CD4-positive, alpha-beta T cell treated with Interleukin-17A for 4 hours (primary cell): ENCODE results near the gene PPP1R1A.

ENCODE experiments used
- DNase-seq: peaks from one replicate; pipeline ENCODE4 v3.0.0-alpha.2; 2020; ENCODE audit warnings: mixed read lengths

Gene PPP1R1A

DNA sequence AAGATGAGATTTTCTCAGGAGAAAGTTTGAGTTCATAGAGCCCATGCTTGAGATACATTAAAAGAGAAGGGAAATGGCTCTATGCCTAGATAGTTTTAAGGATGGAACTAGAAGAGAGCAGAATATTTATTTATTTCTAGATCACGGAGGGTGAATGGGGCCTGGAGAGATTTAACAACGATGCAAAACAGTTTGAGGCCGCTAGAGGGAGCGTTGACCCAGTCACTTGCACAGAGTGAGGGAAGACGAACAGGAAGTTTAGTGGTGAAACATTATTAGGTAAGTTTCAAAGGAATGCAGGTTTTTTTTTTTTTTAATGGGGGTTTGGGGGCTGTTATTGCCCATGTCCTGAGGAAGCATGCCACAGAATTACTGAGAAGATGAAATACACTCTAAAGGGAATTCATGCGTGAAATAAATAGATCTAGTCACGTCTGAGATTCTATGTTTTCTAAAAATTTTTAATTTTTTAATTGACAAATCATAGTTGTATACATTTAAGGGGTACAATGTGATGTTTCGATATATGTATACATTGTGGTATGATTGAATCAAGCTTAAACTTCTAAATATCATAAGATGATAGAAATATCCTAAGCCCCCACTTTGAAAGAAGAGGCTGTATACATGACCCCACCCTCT lies 14.8 kb upstream of the PPP1R1A start:
- DNase-seq, result peak; percentile 74

DNA sequence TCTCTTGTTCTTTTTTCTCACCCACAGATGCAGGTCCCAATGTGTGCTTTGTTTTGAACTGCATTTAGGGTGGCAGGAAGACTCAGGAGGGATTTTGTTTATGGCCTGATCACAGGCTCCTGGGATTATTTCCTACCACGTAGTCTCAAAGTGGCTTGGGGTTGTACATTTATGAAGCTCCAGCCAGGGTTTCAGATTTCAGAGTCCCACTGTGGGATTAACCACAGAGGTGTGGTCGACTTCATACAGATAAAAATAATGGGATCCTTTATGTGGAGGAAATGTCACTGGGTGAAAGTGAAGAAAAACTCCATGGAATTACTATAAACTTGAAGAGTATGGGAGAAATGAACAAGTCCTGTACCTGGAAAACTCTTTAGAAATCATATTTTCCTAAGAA lies 14.2 kb upstream of the PPP1R1A start:
- DNase-seq, result no peak

DNA sequence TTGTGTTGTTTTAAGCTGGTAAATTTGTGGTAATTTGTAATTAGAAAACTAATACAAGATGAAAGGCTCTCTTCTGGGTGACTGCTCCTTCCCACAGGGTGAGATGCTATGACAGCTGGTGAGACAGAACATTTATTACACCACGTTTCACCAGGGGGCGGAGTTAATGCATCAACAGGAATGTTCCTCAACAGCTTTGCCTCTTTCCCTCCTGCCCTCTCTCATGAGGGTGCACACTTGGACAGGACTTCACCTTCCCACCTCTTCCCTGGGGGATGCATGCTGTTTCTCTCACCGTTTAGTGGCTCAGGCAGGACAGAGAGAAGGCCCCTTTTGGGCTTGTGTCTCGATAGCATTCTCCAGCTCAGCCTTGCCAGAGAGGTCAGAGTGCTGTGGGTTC lies 13.4 kb upstream of the PPP1R1A start:
- DNase-seq, result no peak

DNA sequence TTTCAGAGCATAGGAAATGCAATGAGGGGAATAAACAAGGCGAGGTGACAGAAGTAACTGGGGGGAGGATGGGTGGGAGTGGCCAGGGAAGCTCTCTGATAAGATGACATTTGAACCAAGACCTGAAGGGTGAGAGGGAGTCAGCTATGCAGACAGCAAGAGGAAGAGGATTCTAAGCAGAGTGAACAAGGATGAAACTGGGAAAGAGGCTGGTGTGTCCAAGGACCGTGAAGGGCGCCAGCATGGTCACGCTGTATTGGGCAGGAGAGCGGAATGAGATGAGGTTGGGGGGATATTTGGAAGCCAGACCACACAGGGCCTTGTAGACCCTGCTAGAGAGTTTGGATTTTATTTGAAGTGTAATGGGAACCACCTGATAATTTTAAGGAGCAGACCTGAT lies 10.5 kb upstream of the PPP1R1A start:
- DNase-seq, result no peak

DNA sequence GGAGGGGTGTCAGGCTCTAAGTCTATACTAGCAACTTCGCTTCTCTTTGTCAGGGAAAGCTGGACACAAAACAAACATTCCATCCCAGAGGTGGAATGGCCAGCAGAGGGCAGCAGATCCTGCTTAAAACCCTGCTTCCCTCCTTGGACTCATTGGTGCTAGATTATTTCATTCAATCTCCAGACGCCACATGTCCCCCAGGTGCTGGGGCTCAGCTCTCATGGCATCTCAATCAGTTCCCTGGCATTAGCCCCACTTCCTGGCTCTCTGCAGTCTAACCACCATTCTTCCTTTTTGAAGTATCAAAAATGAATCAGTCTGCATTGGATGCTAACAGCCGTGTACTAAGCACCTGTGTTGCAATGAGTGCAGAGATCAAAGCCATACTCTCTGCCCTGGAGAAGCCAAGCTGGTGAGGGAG lies 8.1 kb upstream of the PPP1R1A start:
- DNase-seq, result peak; percentile 65

DNA sequence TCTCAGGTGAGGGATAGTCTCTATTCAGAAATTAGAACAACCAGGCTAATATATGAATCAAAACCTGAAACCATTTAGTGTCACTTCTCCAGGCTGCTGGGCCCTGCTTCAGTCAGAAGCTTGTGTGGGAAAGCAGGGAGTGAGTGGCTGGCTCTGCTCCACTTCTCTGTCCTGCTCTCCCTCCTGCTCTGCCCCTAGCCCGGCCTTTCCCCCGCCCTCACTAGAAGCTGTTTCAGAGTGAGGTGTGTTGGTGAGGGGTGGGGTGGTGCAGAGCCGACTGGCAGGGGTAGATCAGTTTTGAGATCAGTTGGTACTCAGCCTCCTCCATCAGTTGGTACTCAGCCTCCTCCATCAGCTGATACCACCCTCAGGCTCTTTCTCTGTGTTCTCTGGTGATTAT lies 7.0 kb upstream of the PPP1R1A start:
- no peak for DNase-seq

DNA sequence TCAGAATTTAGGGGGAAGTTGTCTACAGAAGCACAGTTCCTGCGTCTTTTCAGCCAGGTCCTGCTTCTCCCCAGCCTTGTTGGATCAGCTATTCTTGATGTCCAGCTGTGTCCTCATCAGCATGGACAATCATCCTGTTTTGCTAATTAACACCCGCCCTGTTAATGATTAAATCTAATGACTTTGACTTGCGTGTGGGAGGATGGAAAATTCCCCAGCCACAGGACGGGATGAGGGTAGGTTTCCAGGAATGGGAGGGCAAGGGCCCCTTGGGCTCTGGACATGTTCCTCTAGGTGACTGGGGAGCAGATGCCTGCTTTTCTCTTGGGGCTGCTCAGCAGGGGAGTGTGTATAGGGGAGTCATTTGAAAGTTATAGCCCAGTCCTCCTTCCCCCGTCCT lies 5.3 kb upstream of the PPP1R1A start:
- no peak for DNase-seq

DNA sequence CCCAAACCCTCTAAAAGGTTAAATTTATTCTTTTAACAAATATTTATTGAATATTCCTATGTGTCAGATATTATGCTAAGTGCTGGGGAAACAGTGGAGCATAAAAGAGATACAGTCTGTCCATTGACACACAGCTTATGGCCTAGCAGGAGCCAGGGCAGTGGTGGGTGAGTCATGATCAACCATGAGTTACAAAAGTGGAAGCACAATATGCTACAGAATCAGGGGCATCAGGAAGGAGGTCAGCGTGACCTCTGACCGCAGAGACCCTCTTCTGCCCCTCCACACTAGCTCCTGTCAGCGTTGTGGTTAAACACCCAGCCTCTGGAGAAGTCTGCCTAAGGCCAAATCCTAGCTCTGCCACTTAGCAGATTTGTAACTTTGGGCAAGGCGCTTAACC lies 4.7 kb upstream of the PPP1R1A start:
- no peak for DNase-seq

DNA sequence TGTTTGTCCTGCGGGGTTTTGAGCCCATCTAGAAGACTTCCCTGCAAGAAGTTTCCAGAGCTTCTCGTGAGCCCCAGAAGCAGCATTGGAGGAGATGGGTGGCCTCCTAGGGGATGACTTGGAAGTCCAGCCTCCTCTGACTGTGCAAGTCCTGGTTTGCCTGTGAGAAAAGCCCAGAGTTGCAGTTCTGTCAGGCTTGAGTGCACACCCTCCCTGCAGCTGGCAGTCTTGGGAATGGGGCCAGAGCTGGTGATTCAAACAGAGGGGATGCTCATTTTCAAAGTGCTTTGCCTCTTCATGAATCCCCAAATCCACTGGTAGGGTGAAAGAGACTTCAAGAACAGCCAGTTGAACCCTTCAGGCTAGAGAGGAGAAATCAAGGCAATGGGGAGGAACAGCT lies 3.9 kb upstream of the PPP1R1A start:
- DNase-seq, result no peak

DNA sequence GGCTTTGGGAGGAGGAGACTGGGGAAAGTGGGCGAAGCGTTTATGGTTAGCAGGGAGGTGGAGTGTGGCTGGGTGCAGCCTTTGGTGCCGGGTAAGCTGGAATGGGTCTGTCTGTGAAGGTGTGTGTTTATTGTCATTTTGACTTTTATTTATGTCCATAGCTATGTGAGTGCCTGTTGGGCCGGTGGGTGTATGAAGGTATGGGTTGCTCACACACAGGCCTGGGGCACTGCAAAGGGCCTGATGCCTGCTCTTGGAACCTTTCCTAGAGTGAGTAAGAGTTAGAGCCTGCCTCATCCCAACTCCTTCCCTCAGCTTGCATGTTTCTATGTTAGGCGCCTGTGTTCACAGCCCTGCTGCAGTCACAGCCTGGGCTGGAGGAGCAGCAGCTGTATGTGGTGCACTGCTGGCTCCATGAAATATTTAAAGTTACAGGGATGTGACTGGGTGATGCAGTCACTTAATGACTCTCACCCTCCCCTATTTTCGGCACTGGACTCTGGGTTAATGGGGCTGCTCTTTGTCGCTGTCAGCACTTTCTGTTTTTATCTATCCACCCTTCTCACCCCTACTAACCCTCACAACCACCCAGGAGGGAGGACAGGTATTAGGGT lies 2.6 kb upstream of the PPP1R1A start:
- DNase-seq, result no peak

DNA sequence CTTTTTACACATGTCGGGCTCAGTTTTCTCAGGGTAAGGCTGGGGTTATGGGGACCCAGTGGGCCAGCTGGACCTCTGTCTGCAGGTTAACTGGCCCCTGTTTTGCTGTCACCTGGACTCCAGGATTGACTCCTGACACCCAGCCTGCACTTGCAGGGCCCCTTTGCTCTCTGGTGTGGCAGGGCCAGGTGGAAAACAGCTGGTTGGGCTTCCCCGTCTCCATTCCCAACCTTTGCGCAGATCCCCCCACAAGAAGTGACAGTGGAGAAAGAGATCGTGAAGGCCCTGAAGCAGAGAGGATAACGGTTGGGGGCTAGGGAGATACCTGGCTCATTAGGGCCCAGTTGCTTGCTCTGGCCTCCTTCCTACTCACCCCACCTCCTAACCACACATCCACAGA lies 1.5 kb upstream of the PPP1R1A start:
- no peak for DNase-seq

DNA sequence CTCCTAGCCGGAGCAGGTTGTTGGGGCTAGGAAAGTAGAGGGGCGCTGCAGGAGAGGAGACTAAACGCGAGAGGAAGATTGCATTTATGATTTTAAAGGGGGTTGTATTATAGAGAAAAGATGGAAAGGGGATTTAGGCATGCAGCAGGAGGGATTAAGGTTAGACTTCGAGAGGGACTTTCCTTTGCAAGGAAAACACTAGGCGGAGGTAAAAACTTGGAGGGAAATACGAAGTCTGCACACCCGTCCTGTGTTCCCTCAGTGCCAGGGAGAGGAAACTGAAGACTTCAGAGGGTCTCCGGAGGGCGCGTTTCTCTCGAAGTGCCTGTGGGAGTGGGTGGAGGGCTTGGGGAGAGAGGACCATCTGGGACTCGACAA lies 420 bp upstream of the PPP1R1A start:
- no peak for DNase-seq

DNA sequence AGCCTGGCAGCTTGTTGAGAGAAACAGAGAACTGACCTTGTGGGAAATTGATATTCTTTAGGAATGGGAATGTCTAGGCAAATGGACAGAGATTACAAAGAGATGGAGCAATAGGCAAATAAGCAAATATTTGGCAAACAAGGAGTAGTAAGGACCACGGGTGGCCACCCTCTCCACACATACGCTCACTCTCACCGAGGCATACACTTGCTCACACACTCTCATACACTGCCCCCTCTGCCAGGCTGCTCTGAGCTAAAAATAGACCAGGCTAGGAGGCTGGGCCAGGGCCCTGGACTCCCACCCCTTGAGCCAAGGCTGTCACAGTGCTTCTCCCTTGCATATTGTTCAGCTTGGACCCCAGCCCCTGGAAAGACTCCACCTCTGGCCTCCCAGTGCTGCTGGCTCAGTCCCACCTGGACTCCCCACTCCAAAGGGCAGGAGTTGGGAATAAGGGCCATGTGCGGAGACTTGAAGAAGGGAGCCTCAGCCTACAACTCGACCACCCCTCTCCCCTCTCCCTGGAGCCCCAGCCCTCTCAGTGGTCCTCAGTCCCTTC lies 1.1 kb downstream of the PPP1R1A start:
- no peak for DNase-seq

DNA sequence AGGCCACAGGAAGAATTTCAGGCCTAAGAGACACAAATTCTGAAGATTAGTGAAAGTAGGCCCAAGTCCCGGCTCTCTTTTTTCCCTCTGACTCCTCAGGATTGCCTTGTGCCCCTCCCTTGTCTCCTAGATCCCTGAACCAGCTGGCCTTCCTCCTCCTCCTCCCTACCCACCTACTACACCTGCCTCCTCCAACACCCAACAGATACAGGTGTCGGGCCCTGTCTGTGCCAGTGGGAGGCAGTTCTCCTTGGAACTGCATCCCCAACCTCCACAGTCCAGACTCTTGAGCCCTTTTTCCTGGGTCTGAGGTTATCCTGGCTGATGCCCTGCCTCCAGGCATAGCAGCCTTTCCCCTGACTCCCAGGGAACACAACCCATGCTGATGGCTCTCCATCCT lies 1.8 kb downstream of the PPP1R1A start:
- no peak for DNase-seq

DNA sequence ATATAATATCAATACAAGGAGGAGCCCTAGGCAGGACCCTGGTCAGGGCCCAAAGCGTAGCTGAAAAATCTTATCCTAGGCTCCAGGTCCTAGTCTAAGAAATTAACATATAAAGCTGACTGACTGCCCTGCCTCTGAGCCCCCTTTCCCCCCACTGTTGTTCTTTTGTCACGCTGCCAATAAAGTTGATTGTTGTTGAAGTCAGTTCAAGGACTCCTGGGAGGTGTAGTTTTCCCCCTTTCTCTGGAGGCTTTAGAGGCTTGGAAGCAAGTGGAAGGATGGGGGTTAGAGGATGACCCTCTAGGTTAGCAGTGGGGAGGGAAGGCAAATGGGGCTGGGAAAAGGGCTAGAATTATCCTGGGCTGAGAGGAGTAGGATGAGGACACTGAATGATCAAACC lies 3.2 kb downstream of the PPP1R1A start:
- no peak for DNase-seq

DNA sequence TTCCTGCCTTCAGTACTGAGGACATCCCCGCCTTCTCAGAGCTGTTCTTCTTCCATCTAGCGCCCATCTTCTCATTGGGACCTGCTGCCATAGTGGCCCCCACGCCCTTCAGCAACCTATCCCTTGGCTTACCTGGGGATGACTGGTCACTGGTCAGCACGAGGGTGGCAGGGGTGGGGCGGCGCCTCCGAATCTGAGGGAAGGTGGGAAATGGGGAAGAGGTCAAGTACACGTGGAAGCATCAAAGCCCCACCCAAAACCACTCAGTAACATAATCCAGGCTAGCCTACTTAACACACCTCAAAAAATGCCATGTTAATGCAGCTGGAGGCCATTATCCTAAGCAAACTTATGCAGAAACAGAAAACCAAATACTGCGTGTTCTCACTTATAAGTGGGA lies 4.3 kb downstream of the PPP1R1A start:
- no peak for DNase-seq

DNA sequence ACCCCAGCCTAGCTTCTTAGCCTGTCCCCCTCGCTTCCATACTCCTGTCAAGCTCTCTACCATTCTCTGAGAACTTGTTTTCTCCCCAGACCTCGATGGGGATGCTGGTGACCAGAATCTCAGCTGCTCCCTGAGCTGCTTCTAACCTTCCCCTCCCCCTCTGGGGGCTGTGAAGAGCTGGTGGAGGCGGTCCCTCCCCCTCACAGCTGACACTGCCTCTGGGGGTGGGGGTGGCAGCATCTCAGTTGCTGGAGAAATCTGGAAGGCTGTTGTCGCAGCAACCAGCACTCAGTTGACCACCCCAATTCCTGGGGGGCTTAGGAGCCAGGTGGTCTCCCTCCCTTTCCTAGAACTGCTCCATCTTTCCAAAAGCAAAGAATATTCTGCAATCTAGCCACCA lies 4.7 kb downstream of the PPP1R1A start:
- no peak for DNase-seq

DNA sequence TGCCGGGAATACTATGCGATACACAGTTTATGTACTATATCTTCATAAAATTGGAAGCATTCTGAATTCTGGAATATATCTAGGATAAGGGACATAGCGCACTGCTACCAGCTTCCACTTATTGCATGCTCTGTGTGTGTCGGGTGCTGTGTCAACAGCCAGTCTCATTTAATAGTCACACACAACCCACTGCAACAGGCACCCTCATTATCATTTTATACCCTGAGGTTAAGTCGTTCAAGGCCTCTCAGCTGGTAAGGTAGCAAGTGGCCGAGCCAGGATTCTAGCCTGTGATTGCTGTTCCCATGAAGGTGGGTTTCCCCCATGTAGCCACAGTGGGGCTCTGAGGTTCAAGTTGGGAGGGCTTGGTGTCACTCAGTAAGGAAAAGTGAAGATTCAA lies 7.0 kb downstream of the PPP1R1A start:
- DNase-seq, result no peak

DNA sequence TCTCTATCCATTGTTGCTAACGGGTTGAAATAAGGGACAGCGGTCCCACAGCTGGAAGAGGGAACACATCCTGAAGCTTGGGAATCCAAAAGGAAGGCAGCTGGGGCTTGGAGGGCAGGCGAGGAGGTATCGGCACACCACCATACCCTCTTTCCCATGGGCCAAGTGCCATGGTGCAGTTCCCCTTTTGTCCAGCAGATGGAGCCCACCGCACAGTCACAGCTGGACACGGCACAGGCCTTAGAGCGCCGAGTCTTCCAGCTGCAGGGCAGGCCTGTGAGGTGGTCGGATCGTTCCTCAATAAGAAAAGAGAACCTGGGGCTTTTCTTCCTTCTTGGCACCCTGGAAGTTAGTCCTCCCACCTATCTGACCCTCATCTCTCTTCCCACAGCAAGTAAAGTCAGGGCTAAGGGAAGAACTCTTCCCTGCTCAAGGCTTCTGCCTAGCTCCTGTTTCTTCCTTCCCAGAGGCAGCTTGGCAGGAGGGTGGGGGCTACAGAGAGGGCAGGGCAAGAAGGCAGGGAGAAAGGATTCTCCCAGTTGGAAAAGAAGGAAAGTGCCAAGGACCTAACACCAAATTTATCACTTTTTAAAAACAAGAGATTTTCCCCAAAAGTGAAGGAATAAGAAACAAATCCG lies 8.6 kb downstream of the PPP1R1A start:
- DNase-seq, result peak; percentile 86

DNA sequence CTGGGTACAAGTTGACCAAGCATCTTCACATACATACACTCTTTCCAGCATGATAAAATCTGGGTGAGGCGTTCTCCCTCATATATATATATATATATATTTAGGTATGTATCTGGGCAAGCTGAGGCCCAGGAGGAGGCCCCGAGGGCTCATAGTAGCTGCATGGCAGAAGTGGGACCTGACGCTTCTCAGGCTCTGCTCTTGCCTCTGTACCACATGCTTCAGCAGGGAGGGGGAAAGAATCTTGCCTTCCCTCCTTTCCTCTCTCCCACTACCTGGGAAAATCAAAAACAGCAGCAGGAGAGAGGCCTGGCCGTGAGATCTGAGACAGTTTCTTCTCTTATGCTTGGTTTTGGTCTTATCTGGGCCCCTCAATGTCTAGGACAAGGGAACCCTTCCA lies 9.2 kb downstream of the PPP1R1A start:
- DNase-seq, result no peak

DNA sequence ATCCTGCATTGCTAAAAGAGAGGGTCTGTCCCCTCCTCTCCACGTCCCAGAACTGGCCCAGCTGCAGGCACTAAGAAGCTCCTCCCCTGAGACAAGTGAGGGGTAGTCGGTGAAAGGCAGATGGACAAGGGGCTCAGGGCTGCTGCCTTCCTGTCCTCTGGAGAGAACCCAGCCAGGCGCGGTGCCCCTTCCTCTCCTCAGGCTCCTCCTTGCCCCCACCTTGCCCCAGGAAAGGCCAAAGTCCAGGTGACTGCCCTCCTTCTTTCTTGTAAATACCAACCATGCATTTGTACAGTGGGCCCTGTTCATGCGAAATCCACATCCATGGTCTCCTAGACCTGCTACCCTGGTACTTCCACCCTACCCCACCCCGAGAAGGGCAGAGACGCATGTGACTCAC lies 9.7 kb downstream of the PPP1R1A start:
- DNase-seq, result no peak

DNA sequence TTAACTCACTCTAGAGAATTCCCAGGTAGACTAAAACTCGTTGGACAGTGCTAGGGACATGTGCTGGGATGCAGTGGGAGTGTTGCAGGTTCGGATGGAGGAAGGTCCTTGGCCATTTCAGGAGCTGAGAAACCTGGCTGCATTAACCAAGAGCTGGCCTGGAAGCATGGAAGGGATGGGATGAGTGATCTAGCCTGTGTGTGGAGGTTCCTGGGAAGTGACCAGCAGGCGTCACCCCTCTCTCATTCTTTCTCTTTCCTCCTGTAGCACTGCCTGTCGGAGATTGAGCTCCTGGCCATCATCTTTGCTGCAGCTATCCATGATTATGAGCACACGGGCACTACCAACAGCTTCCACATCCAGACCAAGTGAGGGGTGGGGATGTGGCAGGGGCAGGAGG lies 15.6 kb downstream of the PPP1R1A start:
- no peak for DNase-seq

DNA sequence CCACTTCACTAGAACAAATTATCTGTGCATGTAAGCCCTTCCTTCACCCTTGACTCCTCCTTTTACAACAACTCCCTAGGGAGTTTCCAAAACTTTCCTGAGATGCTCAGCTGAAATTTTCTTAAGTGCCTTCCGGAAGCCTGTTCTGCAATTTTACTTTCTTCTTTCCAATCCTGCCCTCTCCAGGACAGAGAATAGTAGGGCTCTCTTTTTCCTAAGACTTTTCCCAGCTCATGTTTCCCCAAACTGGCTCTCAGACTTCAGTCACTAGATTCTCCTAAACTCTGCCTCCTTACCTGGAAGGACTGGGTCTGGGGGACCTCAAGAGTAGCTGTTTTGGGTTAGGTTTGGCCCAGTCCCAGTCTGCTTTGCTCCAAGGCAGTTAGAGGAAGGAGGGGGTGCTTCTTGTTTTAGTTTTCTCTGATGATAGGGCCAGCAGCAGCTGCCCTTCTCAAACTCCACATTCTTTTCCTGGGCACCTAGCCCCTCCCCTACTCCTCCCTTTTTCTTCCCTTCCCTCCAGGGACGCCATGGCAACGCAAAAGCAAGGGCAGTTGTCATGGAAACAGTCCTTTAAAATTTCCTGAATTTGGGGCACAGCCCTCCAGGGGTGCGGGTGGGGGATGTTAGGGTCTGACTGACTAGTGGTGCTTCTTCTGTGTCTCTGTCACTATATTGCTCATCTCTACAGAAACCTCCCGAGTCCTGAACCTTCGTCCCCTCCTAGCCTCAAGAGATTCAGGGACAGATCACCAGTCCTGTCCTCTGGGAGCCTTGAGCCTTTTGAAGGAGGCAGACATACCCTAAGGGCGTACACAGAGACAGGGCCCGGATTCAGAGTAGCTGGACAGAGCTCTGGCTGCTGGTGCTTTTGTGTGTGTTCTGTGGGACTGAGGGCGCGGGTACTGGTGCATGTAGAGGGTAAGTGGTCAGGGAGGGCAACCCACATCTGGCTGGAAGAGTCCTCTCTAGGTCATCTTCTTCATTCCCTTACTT lies 17.0 kb downstream of the PPP1R1A start:
- DNase-seq, result no peak
